Midbrain (tissue), 1 donor: ENCODE results near the gene RNU1-2.
"Not testable (repeated sequence)": the region's sequence is repeated elsewhere in the genome, so short reads cannot be mapped to it uniquely, and the experiment has no call there.

ENCODE experiments used
- DNase-seq: peaks from one replicate; lab custom pipeline; 2025; lab: John Stamatoyannopoulos, UW

RNU1-2 gene

DNA sequence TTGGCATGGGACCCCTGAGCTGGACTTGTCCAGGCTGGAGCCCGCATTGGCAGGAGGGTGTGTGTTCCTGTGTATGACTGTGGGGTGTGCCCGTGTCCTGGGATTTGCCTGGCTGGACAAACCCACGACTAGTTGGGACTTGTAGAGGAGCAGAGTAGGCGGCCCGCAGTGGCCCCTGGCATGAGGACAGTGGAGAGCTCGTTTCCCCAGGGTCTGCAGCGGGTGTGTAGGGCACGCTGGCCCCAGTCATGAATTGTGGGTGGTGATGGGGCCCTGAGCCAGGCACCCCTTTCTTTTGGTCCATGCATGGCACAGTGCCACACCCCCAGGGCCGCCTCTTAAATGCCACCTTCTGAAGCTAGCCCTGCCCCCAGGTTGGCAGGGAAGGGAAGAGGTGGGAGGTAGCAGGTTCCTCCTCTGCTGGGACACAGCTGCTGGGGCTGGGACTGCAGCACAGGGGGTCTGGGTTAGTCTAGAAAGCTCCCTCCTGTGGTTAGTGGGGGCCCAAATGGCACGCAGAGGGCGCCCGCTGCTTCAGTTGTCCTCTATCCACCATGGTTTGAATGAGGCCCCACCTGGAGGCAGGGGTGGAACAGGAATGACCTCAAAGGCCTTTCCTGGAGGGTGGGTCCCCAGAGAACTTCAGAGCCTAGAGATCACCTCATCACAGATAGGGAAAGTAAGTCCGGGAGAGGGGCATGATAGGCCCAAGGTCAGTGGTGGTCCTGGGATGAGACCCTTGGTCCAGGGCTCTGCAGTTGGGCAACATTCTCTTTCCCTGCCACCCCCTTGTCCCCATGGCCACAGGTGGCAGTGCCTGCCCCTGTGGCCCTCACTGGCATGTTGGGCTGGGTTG lies 30.1 kb downstream of the RNU1-2 start:
- no peak for DNase-seq

- peak; percentile 41 for DNase-seq
These were observed 30.8 kb downstream of the RNU1-2 start for GRCh38 chr1:16926491-16927073.

GRCh38 chr1:16927256-16927655 lies 31.5 kb downstream of the RNU1-2 start:
- DNase-seq: no peak

- no peak for DNase-seq
These were observed 32.1 kb downstream of the RNU1-2 start for GRCh38 chr1:16927711-16928485.

DNA sequence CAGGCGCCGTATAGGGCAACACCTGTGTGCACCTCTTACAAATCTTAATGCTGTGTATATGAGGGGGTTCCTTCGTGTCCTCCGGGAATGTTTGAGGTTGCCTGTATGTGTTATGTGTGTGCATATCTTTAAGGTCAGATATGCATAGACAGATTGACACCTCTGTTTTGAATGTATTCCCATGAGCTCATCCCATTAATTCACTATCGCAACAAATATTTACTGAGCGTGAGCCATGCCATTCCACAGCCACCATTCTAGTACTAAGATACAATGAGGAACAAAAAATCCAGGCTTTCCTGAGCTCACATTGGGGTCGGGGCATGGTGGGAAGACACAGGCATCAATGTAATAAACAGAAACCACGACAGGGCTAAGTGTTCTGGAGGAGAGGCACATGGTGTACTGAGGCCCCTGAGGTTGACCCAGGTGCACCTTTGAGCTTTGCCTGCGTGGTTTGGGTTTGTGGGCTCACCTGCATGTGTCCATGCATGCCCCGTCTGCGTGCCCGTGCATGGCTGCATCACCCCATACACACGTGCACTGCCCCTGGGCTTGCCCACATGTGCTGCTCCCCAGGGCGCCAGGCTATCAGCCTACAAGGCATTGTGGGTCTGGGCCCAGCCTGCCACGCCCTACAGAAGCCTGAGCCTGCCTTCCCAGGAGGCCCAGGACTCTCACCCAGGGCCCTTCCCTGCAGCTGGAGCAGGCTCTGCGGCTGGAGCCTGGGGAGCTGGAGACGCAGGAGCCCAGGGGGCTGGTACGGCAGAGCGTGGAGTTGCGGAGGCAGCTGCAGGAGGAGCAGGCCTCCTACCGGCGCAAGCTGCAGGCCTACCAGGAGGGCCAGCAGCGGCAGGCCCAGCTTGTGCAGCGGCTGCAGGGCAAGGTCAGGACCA lies 33.6 kb downstream of the RNU1-2 start:
- DNase-seq: not testable (repeated sequence)

GRCh38 chr1:16931206-16931934 lies 35.6 kb downstream of the RNU1-2 start:
- not testable (repeated sequence) for DNase-seq

- not testable (repeated sequence) for DNase-seq
These were observed 38.2 kb downstream of the RNU1-2 start for GRCh38 chr1:16933945-16934344.

- DNase-seq: not testable (repeated sequence)
These were observed 40.8 kb downstream of the RNU1-2 start for GRCh38 chr1:16936580-16936979.

DNA sequence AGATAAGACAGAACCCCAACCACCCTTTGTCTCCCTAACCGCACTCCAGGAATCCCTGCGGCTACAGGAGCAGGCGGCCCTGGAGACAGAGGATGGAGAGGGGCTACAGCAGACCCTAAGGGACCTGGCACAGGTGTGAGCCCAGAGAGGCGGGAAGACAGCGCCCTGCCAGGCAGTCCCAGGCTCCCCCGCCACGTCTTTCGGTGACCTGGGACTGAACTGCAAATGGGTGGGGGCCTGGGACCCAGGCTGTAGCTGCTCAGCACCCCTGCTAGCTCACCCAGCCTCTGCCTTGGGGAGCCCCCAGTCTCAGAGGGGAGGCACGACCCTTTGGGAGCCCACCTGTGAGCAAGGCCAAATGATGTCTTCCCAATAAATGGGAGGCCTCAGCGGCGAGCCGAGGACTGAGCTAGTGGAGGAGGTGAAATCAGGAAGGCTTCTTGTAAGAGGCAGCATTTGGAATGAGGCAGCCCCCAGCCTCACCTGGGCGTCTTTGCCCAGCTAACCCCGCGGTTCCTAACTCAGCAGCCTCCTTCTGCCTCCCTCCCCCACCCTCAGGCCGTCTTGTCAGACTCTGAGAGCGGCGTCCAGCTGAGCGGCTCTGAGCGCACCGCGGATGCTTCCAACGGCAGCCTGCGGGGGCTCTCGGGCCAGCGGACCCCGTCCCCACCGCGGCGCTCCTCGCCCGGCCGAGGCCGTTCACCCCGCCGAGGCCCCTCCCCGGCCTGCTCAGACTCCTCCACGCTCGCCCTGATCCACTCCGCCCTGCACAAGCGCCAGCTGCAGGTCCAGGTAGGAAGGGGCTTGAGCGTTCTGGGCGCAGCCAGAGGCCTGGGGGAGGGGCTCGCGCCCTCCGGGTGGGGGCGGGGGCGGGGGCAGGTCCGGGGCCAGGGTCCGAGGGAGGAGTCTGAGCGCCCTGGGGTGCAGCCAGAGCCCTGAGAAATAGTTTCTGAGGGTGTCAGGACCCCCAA lies 42.9 kb downstream of the RNU1-2 start:
- DNase-seq: no peak

DNA sequence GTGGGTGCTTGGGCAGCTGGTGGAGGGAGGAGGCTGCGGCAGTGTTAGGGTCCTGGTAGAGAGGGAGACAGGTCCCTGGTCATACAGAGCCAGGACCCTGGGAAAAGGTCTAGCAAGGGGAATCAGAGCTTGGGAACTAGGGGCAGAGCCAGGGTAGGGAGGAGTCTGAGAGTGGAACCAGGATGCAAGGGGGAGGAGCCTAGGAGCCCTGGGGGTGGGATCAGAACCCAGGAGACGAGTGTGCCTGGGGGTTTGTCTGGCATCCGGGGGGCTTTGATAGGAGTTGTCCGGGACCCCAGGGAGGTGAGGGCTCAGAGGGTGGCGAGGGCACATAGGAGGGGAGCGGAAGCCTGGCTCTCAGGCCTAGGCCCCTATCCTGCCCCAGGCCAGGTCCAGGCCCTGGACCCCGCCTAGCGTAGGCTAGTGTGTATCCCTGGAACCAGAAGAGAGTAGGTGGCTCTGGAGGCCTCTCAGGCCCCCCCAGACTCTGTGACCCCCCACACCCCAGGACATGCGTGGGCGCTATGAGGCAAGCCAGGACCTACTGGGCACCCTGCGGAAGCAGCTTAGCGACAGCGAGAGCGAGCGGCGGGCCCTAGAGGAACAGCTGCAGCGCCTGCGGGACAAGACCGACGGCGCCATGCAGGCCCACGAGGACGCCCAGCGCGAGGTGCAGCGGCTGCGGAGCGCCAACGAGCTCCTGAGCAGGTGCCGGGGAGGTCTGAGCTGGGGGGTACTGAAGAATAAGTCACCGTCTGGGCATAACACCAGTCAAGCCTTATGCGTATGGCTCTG lies 43.8 kb downstream of the RNU1-2 start:
- not testable (repeated sequence) for DNase-seq

GRCh38 chr1:16944038-16944437 lies 48.3 kb downstream of the RNU1-2 start:
- no peak for DNase-seq

- not testable (repeated sequence) for DNase-seq
These were observed 49.7 kb downstream of the RNU1-2 start for GRCh38 chr1:16945512-16945911.
